Jurkat, Clone E6-1 (cell line): ENCODE data around the gene POLE2.
"Not testable (repeated sequence)": the region's sequence is repeated elsewhere in the genome, so short reads cannot be mapped to it uniquely, and the experiment has no call there.

Experiments used
- DNase-seq: peaks from one replicate; pipeline ENCODE4 v3.0.0-alpha.2; 2011; ENCODE audit warnings: low read depth, low spot score
- H3K4me3 ChIP-seq: 2 replicates; pipeline ENCODE4 v1.5.1; 2011; ENCODE audit warnings: mild to moderate bottlenecking, low read length, control low read depth, moderate library complexity

POLE2 gene

DNA sequence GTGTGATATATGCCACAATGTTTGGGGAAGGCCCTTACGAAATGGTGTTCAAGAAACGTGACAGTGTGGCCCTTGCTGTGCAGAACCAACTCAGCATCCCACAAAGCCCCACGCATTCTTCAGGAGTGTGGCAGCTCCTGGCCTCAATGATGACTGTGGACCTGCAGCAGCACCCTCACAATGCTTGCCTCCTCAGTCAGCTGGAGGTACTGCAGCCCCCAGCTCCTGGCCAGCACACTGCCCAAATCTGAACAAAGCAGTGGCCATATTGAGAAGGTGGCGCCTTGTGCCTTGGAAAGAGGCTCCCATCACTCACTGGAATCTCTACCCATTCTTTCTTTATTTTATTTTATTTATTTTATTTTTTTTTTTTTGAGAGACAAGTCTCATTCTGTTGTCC, 10.4 kb downstream of the POLE2 start:
- DNase-seq = no peak
- H3K4me3 ChIP-seq = no peak overlapping the region

DNA sequence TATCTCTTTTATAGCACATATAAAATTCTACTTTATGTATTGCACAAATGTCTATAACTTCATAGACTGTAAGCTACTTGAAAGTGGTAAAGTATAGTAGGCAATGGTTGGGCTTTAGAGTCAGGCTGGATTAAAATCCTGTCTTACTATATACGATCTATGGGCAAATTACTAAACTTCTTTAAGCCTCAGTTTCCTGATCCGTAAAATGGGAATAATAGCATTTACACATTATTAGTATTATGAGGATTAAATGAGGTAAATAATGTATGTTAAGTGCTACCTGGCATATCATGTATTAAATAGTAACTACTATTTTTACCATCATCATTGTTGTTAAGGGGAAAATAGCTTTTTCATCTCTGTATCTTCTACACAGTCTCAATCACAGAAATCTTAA, 14.4 kb downstream of the POLE2 start:
- H3K4me3 ChIP-seq = no peak overlapping the region
- DNase-seq = no peak

DNA sequence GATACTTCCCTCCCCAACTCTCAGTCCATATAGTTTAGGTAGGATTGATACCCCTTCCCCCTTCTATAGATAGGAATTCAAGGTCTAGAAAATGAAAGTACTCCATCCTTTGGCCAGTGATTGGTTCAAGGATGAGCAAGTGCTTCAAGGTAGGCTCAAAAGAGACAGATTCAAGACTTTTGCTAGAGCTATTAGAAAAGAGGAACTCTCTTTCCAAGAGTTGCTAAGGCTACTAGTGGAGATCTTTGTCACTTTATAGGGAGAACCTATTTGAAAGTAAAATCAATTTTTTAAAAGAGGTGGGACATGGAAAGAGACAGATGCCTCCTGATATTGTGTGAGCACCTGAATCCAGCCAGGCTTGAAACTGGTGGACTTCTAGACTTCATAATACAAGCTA, 17.5 kb downstream of the POLE2 start:
- no peak overlapping the region for H3K4me3 ChIP-seq
- no peak for DNase-seq

DNA sequence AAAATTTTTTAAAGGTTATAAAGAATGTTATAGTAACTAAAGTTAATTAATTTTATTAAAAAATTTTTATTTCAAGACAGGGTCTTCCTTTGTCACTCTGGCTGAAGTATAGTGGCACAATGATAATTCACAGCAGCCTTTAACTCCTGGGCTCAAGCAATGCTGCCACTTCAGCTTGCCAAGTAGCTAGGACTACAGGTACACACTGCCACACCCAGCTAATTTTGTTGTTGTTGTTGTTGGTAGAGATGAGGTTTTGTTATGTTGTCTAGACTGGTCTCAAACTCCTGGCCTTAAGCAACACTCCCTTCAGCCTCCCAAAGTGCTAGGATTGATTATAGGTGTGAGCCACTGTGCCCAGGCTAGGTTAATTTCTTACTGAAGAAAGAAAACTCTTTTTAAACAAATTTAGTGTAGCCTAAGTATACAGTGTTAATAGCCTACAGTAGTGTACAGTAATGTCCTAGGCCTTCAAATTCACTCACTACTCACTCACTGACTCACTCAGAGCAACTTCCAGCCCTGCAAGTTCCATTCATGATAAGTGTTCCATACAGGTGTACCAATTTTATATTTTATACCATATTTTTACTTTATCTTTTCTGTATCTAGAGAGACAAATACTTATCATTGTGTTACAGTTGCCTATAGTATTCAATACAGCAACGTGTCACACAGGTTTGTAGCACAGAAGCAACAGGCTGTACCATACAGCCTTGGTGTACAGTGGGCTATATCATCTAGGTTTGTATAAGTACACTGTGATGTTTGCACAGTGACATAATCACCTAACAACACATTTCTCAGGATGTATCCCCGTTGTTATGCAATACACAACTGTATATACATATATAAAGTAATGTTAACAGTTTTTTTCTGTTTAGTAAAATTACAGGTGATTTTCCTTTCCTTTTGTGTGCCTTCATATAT, 28.2 kb downstream of the POLE2 start:
- no peak for DNase-seq
- H3K4me3 ChIP-seq = no peak overlapping the region

DNA sequence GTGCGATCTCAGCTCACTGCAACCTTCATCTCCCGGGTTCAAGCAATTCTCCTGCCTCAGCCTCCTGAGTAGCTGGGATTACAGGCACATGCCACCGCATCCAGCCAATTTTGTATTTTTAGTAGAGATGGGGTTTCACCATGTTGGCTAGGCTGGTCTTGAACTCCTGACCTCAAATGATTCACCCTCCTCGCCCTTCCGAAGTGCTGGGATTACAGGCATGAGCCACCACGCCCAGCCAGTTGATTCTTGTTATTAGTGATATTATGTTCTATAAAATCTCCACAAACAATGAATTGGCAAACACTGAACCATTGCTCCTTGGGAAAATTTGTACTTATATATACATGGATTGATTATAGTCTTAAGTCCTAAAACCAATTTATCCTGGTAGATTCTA, 30.5 kb downstream of the POLE2 start:
- not testable (repeated sequence) for H3K4me3 ChIP-seq, DNase-seq

DNA sequence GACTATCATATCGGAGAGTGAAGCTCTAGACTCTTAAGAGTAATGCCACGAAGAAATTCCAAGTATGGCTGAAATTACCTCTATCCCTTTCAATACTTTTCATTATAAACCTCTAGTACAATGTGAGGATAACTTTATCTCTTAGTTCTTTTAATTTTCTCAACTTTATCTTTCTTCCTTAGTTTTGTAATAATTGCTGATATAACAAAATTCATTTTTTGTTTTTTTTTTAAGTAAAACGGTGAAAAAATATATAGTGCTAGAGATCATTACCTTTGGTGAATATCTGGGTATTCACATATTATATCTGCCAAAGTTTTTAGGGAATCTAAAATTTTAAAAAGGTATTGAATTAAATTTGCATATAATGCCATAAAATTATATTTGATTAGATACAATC, 33.5 kb downstream of the POLE2 start:
- DNase-seq = no peak
- H3K4me3 ChIP-seq = no peak overlapping the region

DNA sequence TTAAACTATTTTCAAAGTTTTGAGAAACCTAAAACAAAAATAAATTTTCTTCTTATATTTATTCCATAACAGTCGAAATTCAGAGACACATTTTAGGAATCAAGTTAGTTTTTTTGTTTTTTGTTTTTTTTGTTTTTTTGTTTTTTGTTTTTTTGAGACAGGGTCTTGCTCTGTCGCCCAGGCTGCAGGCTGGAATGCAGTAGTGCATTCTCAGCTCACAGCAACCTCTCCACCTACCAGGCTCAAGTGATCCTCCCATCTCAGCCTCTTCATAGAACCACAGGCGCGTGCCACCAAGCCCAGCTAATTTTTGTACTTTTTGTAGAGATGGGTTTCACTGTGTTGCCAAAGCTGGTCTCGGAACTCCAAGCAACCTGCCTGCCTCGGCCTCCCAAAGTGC, 34.5 kb downstream of the POLE2 start:
- DNase-seq = no peak
- H3K4me3 ChIP-seq = no peak overlapping the region

DNA sequence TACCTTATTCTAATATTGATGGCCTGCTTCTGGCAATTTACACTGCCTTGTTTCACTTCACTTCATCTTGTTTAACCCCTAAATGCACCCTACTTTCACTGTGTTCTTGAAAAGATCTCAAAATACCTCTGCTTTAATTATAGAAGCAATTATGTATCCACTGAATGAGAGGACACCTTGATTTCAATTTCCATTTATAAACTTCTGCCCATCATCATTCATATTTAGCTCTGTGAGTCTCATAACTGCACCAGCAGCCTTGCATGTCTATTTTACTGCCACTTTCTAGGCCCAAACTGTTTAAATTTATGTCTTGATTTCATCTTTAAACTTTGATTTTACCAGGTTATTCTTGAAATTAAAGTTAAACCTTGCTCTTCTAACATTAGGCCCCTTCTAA, 45.9 kb downstream of the POLE2 start:
- DNase-seq = no peak
- H3K4me3 ChIP-seq = no peak overlapping the region

DNA sequence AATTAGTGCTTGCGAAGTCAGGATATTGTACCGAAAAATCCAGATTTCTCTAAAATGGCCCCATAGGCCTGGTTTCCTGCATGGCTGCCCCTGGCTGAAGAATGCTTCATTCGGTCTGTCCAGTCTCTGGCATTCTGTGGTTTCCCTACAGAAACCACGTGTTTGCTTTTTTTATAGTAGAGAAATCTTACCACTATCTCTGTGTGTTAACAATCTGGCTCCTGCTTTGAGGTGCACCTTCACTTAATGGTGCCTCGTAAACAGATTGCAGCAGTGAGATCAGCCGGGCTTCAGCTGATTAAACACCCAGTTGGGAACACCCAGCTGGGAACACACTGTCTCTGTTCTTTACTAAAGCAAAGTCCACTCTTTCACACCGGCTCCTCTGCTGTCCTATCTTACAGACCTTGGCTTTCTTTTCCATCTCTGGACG, 46.3 kb downstream of the POLE2 start:
- no peak for DNase-seq
- no peak overlapping the region for H3K4me3 ChIP-seq

DNA sequence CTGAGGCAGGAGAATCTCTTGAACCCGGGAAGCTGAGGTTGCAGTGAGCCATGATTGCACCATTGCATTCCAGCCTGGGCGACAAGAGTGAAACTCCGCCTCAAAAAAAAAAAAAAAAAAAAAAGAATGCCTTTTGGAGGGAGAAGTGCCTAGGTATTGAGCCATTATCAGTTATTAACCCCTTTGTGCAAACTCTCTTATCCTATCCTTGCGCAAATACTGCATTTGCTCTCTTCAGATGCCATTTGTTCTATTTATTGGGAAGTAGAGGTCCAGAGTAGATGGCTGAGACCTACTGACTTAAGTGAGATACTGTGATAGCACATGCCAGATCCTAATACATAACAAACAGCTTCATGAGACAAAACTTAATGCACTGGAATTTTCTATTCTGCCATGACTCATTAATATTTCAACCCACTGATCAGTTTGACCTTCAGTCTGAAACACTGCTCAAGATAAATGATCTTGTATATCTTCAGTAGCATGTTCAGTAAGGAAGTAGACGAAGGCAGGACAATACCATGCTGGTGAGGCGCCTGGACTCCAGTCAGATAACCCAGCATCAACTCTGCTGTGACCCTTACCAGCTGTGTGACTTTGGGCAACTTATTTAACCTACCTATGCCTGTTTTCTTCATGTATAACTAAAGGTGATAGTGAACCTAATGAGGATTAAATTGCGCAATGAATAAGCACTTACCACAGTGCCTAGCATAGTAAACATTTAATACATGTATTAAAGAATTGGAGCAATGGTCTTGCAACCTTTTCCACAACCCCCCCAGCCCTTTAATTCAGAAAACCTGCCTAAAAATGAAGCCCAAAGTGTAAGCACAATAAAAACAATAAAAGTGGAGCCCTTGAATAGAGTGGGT, 47.2 kb downstream of the POLE2 start:
- no peak for DNase-seq
- no peak overlapping the region for H3K4me3 ChIP-seq

DNA sequence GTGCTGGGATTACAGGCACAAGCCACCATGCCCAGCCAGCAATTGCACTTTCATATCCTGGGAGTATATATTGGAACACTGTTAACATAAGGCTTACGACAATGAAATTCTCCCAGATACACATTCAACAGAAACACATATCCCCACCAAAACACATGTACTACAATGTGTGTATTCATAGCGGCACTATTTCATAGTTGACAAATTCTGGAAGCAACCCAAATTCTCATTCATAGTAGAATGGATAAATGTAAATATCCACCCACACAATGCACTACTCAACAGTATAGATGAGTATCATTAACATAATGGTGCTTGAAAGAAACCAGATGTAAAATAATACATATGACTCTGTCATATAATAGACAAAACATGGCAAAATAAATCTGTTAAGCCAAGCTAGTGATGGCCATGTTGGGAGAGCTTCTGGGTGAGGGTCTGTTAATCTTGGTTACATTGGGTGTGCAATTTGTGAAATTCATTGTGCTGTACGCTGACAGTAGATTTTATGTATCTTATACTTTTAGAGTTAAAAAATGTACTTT, 50.4 kb downstream of the POLE2 start:
- H3K4me3 ChIP-seq = no peak overlapping the region
- no peak for DNase-seq

DNA sequence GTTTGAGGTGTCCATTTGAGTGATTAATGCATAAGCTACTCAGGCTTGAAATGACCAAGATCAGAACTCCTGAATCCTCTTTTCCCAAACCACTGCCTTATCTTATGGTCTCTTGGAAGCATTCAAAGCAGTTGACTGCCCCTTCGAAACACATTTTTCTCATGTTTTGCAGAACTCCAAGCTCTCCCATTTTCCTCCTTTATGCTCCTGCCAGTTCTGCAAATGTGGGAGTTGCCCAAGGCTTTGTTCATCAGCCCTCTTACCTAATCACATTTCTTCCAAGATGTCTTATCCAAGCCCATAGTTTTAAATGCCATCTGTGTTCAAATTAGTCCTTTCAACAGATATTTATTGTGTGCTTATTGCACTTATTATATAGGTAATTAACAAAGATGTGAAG, 51.1 kb downstream of the POLE2 start:
- no peak overlapping the region for H3K4me3 ChIP-seq
- no peak for DNase-seq

DNA sequence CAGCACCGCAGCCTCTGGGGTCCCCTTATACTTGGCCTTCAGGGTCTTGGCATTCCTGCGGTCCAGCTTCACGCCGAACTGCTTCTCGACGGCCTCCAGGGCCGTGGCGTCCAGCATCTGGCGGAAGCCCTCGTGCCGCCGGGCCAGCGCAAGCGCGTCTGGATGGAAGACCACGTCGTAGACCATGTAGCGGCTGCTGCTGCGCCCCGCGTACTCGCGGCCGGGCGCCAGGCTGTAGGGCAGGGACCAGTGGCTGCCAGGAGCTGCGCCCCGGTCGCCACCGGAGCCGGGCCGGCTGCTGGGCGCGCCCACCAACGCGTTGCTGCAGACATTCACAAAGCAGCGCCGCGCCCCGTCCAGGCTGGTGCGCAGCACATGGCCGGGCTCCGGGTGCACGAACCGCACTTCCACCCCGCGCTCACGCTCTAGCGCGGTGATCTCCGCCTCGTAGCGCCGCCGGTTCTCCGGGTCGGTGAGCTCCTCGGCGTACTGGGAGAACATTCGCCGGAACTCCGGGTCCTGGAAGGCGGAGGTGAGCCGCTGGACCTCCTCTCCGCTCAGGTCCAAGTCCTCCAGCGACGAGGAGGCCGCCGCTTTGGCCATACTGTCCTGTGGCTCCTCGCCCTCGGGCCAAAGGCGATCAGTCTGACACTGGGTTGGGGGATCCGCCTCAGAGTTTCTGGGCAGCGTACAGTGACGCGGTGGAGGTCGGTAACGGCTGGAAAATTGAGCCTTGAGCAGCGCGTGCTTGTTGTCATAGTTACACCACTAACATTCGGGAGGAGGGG, 53.3 kb downstream of the POLE2 start, which contains the start of gene DNAAF2:
Gene DNAAF2 (minus strand): TSS at position 698 of the 788 bp plus-strand sequence. CDS start 95 bp downstream, at position 603.
- H3K4me3 ChIP-seq = peak within 1 kb of the TSS; percentile 93
- peak; percentile 46 for DNase-seq

DNA sequence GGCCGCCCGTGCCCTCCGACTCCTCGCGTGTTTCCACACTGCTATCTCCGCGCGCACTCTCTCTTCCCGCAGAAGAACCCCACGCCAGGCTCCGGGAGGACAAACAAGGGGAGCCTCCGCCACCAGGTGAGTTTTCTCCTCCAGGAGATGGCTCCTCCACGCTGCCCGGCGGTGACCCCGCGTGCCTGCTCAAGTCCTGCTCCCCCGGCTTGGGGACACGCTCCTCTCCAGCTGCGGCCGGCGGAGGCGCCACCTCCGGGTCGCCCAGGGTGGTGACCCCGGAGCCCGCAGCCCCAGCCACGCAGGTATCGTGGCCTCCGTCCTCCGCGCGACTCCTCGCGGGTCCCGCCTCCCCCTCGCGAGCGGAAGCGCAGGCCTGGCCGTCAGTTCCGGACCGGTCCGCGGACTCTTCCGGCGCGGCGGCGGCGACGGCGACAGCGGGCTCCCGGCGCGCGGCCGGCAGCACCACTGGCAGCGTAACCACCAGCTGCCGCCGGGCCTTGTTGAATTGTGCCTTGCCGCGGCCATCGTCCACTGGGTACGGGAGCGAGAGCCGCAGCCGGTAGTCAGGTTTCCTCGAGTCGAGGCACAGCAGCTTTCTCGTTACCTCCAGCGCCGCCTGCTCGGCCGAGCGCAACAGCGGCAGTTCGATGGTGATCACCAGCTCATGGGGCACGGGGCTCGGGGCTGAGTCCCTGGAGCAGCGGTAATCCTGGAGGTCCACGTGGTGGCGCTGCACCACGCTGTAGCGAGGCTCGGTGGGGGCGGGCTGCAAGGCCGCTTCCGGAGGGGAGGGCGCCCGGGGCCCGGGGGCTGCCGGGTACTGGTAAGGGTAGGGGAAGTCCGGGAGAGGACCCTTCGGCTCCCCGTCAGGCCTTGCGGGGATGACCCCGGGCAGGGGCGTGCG, 54.1 kb downstream of the POLE2 start:
- H3K4me3 ChIP-seq = peak overlapping the region; percentile 93
- DNase-seq = peak; percentile 90

DNA sequence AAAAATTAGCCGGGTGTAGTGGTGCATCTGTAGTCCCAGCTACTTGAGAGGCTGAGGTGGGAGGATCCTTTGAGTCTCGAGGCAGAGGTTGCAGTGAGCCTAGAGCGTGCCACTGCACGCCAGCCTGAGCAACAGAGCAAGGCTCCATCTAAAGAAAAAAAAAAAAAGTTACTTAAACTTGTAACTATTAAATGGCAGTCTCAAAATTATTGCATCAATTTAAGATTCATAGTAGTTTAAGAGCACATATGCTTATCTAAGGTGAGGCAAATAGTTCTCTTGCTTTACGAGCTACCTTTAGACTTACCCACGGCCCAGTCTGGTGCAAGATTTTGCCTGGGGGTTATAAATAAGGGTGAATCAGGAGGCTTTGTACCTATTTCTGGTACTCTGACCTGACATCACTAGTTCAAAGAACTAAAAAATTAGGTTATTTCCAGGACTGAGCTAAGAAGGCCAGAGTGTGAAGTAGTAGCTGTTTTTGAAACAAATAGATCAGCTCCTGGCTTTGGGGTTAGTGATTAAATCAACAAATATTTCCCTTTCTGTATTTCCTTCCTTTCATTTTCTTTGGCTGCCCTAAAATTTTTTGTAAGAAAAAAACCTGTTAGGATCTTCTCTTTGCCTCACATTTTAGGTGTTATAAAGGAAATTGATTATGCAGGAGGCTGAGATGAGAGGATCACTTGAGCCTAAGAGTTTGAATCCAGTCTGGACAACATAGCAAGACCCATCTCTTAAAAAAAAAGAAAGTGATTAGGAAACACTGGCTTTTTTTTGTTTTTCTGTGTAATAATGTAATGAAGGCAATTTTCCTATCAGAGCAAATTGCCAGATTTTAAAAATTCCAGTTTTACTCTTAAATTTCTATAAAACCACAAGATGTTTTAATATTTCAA, 63.8 kb downstream of the POLE2 start:
- no peak for DNase-seq
- H3K4me3 ChIP-seq = no peak overlapping the region

DNA sequence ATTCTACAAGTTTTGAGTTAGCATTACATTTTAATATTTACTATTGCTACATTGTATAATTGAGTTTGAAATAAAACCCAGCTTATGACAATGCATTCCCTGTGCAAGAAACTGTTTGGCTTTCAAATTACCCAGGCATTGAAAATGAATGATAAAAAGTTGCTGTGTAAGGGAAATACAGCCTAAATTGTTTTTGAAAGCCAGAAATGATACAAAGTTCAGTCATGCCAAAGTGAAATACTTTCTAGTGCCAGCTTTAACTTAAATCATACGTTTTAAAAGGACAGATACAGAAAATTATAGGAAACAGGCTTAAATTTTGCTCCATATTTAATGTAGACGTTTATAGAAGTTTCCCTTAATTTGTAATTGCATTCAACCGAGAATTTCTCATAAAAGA, 64.6 kb downstream of the POLE2 start:
- no peak overlapping the region for H3K4me3 ChIP-seq

DNA sequence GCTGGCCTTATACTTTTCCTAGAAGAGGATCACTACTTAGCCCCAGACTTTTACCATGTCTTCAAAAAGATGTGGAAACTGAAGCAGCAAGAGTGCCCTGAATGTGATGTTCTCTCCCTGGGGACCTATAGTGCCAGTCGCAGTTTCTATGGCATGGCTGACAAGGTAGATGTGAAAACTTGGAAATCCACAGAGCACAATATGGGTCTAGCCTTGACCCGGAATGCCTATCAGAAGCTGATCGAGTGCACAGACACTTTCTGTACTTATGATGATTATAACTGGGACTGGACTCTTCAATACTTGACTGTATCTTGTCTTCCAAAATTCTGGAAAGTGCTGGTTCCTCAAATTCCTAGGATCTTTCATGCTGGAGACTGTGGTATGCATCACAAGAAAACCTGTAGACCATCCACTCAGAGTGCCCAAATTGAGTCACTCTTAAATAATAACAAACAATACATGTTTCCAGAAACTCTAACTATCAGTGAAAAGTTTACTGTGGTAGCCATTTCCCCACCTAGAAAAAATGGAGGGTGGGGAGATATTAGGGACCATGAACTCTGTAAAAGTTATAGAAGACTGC, 65.9 kb downstream of the POLE2 start:
- peak overlapping the region; percentile 74 for H3K4me3 ChIP-seq
- no peak for DNase-seq

More for the DNA sequence above, 64.6 kb downstream of the POLE2 start:
- DNase-seq = no peak
